Aorta (tissue), 5 donors: ENCODE measurements around the gene GDE1. TPM values are rescaled to one million over a fixed set of nuclear protein-coding genes. Genes with fewer than 3 reads are reported as not detected.

ENCODE experiments used
- ATAC-seq: fragments of 200-7000 bp; cut with Tn5 transposase; one replicate; pipeline ENCODE4 v1.9.1; 2022; ENCODE audit warnings: moderate library complexity; ENCODE audit not compliant: low FRiP score
- DNase-seq, 2 donors: peaks; one replicate each; pipeline ENCODE4 v3.0.0-alpha.2; 2020
- H3K27ac ChIP-seq, 2 donors: one replicate each; pipeline ENCODE4 v1.5.1; 2013; ENCODE audit warnings: low read length in 2 of 2, mild to moderate bottlenecking in 2 of 2, moderate library complexity in 2 of 2, control low read depth in 1 of 2, inconsistent platforms in 1 of 2, low read depth in 1 of 2
- H3K27me3 ChIP-seq, 2 donors: one replicate each; pipeline ENCODE4 v1.6.1; 2013; ENCODE audit warnings: control low read depth in 1 of 2, low read length in 1 of 2, mild to moderate bottlenecking in 1 of 2, moderate library complexity in 1 of 2; ENCODE audit not compliant: insufficient read depth in 2 of 2, control insufficient read depth in 1 of 2
- H3K36me3 ChIP-seq, 2 donors: one replicate each; pipeline ENCODE4 v1.6.1; 2013; ENCODE audit warnings: control low read depth in 1 of 2, low read length in 1 of 2, mild to moderate bottlenecking in 1 of 2; ENCODE audit not compliant: insufficient read depth in 2 of 2, control insufficient read depth in 1 of 2
- H3K4me1 ChIP-seq, 2 donors: one replicate each; pipeline ENCODE4 v1.6.1; 2013; ENCODE audit warnings: low read length in 2 of 2, control low read depth in 1 of 2, mild to moderate bottlenecking in 1 of 2, moderate library complexity in 1 of 2; ENCODE audit not compliant: insufficient read depth in 2 of 2, control insufficient read depth in 1 of 2
- H3K4me3 ChIP-seq, 2 donors: one replicate each; pipeline ENCODE4 v1.5.1; 2013; ENCODE audit warnings: low read length in 2 of 2, control low read depth in 1 of 2, mild to moderate bottlenecking in 1 of 2
- H3K9me3 ChIP-seq: one replicate; pipeline ENCODE4 v1.6.1; 2013; ENCODE audit warnings: mild to moderate bottlenecking, low read length; ENCODE audit not compliant: control insufficient read depth
- WGBS, 2 donors: extraction: QIAGEN DNeasy Blood & Tissue Kit; methylation state at CpG; one replicate each; pipeline ENCODE4 v1.1.7; 2013; 5-methylcytosine and 5-hydroxymethylcytosine counted together
- intact Hi-C, 2 donors: fragments of 100-400 bp; cut with DNase I; formaldehyde crosslinking; loops; one replicate each; pipeline versions ENCODE4 v1.14.2 to v1.15.0; 2022
- long read RNA-seq, 2 donors: library from polyadenylated mRNA; unstranded; transcript quantifications; one replicate each; pipeline ENCODE4 v2.0.0, GENCODE V29; 2020 to 2021
- polyA plus RNA-seq, 2 donors: library from polyadenylated mRNA; stranded (reverse); fragments of 200-250 nt; gene quantifications; one replicate each; pipeline ENCODE4 v1.2.3, GENCODE V29; 2013
- total RNA-seq, 2 donors: library from RNA; stranded (reverse); fragmentation: NEBNext Ultra II Directional; extraction: Animal tissue kit (Norgen Biotek cat#: 25700); gene quantifications; one replicate each; pipeline ENCODE4 v1.2.1, GENCODE V29; 2021
- donor health status: healthy with polysubstance abuse.
- donor health status: Bipolar disorder and iron deficiency.
- donor health status: DM: no; HTN: no; CAD: no.
- donor health status: DM: no; HTN: no; CAD: no.
- donor health status: DM: yes; HTN: yes; CAD: no.

GDE1 gene
- total RNA-seq: 10 to 100 TPM; 33.5 to 39.0 TPM
- polyA plus RNA-seq: 10 to 100 TPM; 42.7 to 55.0 TPM
- long read RNA-seq, donor 1, transcript GDE1-203 (6 exons, 2,238 nt): minor isoform, 40 of 260 reads
- long read RNA-seq, donor 1, transcript GDE1-201 (6 exons, 2,958 nt): major isoform, 199 of 260 reads
- long read RNA-seq, donor 1, partial matches to known transcripts: 6 of 260 reads
- long read RNA-seq, donor 1, other reads (novel, unspliced or antisense): 13 of 260 reads
- long read RNA-seq, donor 2, transcript GDE1-201 (6 exons, 2,958 nt): major isoform, 25 of 33 reads
- long read RNA-seq, donor 2, partial matches to known transcripts: 0 of 33 reads
- long read RNA-seq, donor 2, other reads (novel, unspliced or antisense): 4 of 33 reads

GRCh38 chr16:19521471-19522396, at the start of gene GDE1:
Gene GDE1 (minus strand): TSS chr16:19522098. CDS start chr16:19521964, 134 bp downstream.
- Histone ChIP-seq H3K27ac (peak within 1 kb of the TSS; percentile 31 to 74), H3K36me3 (peaks cover 0 to 2% of the 10 kb centered on the region in 2 donors), H3K4me3 (peak within 1 kb of the TSS; percentile 72 to 91), H3K4me1 (peaks cover 0 to 3% of the 10 kb centered on the region in 2 donors), H3K27me3 (no peaks in the 10 kb centered on the region), H3K9me3 (no peaks in the 10 kb centered on the region)
- 0% methylated on average over 57 to 62 of the region's 62 CpGs for WGBS, 2 donors
- peak; percentile 95 for ATAC-seq
- intact Hi-C loops: no loop called here
- DNase-seq: peak; percentile 96 to 99

- H3K27ac ChIP-seq: no peak overlapping the region
- H3K4me3 ChIP-seq: no peak overlapping the region
- peaks cover 0 to 11% of the 10 kb centered on the region in 2 donors for H3K36me3 ChIP-seq
- no peaks in the 10 kb centered on the region for H3K27me3 ChIP-seq
- ATAC-seq: no peak
- no peaks in the 10 kb centered on the region for H3K4me1 ChIP-seq
- 92 to 95% methylated on average over 8 of the region's 8 CpGs for WGBS, 2 donors
- DNase-seq: no peak
- intact Hi-C loops: no loop called here
- H3K9me3 ChIP-seq: no peaks in the 10 kb centered on the region
These were observed 45.7 kb upstream of the GDE1 start for GRCh38 chr16:19567560-19567959.

- Histone ChIP-seq H3K4me3 (no peak overlapping the region), H3K27me3 (no peaks in the 10 kb centered on the region), H3K4me1 (no peaks in the 10 kb centered on the region), H3K36me3 (peaks cover 0 to 9% of the 10 kb centered on the region in 2 donors), H3K27ac (no peak overlapping the region), H3K9me3 (no peaks in the 10 kb centered on the region)
- intact Hi-C loops: no loop called here
- 89 to 93% methylated on average over 3 of the region's 3 CpGs for WGBS, 2 donors
- ATAC-seq (no peak), DNase-seq (no peak)
These were observed 44.5 kb upstream of the GDE1 start for GRCh38 chr16:19566362-19566761.

- no peak overlapping the region for H3K4me3 ChIP-seq
- H3K27me3 ChIP-seq: no peaks in the 10 kb centered on the region
- no peak overlapping the region for H3K27ac ChIP-seq
- no peaks in the 10 kb centered on the region for H3K9me3 ChIP-seq
- H3K36me3 ChIP-seq: peaks cover 0 to 2% of the 10 kb centered on the region in 2 donors
- WGBS, 2 donors: 85 to 96% methylated on average over 4 of the region's 4 CpGs
- DNase-seq (no peak), ATAC-seq (no peak)
- intact Hi-C loops: no loop called here
- H3K4me1 ChIP-seq: no peaks in the 10 kb centered on the region
These were observed 41.5 kb upstream of the GDE1 start for GRCh38 chr16:19563377-19563776.

- 91 to 93% methylated on average over 4 of the region's 4 CpGs for WGBS, 2 donors
- Histone ChIP-seq H3K9me3 (no peaks in the 10 kb centered on the region), H3K4me1 (no peaks in the 10 kb centered on the region), H3K4me3 (no peak overlapping the region), H3K36me3 (no peaks in the 10 kb centered on the region), H3K27ac (no peak overlapping the region), H3K27me3 (no peaks in the 10 kb centered on the region)
- DNase-seq (no peak), ATAC-seq (no peak)
- intact Hi-C loops: no loop called here
These were observed 38.2 kb upstream of the GDE1 start for GRCh38 chr16:19560078-19560477.

- no peak for DNase-seq
- Histone ChIP-seq H3K27ac (no peak overlapping the region), H3K4me1 (no peaks in the 10 kb centered on the region), H3K36me3 (no peaks in the 10 kb centered on the region), H3K9me3 (no peaks in the 10 kb centered on the region), H3K27me3 (no peaks in the 10 kb centered on the region), H3K4me3 (no peak overlapping the region)
- intact Hi-C loops: loop anchor here (2.0 to 10.0 kb wide), 3 partner anchors 155 to 328 kb away; partner anchors contain the start of genes GPRC5B (in 1 of the 2), IQCK (in 1 of the 2) and KNOP1 (in 1 of the 2)
- 69 to 73% methylated on average over 10 of the region's 10 CpGs for WGBS, 2 donors
- no peak for ATAC-seq
These were observed 37.5 kb upstream of the GDE1 start for GRCh38 chr16:19559242-19559910.

- Histone ChIP-seq H3K4me3 (peak overlapping the region; percentile 1 to 51), H3K36me3 (no peaks in the 10 kb centered on the region), H3K27ac (peak overlapping the region in 1 of 2 donors; percentile 9), H3K4me1 (no peaks in the 10 kb centered on the region), H3K9me3 (no peaks in the 10 kb centered on the region), H3K27me3 (no peaks in the 10 kb centered on the region)
- ATAC-seq (peak; percentile 19), DNase-seq (no peak)
- intact Hi-C loops: loop anchor here in 1 of 2 donors (5.0 to 10.0 kb wide), 2 partner anchors 159 to 331 kb away; partner anchors contain the start of genes IQCK and KNOP1
- WGBS, 2 donors: 32 to 35% methylated on average over 19 of the region's 19 CpGs
These were observed 34.3 kb upstream of the GDE1 start for GRCh38 chr16:19555938-19556771.
